NB4 (cell line): ENCODE measurements around the gene OR52K1.

Experiments
- DNase-seq: peaks from one replicate; pipeline ENCODE4 v3.0.0; 2010; ENCODE audit warnings: low read depth
- H3K4me3 ChIP-seq: one replicate; pipeline ENCODE4 v1.5.1; 2011; ENCODE audit warnings: mild to moderate bottlenecking, low read depth, low read length, moderate library complexity
- CTCF ChIP-seq: IDR thresholded peaks from one replicate; pipeline ENCODE4 v1.5.1; 2012; ENCODE audit warnings: low read depth, low read length
- MYC ChIP-seq: IDR thresholded peaks from 2 replicates; pipeline ENCODE4 v1.6.1; 2011; ENCODE audit warnings: low read depth, low read length
- POLR2A ChIP-seq: IDR thresholded peaks from 2 replicates; pipeline ENCODE4 v1.6.1; 2011; ENCODE audit warnings: mild to moderate bottlenecking; ENCODE audit not compliant: insufficient read length; ENCODE audit errors: extremely low read depth
- TF ChIP-seq, protein P1 (sequence below): IDR thresholded peaks from 2 replicates; pipeline ENCODE4 v1.6.1; 2011; ENCODE audit warnings: low read depth, low read length

Gene OR52K1

DNA sequence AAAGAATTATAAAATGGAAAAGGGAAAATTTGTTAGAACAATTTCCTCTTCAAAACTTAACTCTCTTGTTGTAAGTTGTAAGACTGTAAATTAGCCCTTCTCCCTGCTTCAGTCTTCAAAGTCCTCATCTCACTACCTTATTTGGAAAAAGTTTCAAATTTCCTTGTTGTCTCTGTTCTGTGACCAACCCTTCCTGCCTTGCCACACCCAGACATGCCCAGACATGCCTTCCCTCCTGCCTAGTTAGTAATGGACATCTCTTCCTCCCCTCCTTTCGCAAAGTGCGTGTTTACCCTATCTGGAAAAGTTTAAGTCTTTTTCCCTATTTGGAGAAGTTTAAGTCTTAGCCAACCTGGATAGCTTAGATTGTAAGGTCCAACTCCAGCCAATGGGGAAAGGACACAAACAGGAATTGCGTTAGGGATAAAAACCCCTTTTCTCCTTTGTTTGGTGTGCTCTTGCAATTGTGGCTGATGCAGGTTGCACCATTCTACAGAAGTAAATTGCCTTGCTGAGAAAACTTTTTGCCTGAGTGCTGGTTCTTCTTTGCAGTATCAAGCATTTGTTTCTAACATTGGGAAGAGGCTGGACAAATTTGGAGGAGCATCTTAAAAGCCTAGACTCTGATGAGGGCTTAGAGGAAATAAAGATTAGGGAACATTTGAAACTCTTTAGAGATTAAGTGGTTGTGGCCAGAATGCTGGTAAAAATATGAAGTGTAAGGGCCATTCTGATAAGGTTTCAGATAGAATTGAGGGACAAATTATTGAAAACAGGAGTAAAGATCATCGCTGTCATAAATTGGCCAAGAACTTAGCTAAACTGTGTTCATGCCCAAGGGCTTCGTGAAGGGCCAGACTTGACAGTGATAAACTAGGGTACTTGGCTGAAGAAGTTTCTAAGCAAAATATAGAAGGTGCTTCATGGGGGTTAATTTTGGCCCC lies 18.0 kb upstream of the OR52K1 start:
- DNase-seq: no peak
- H3K4me3 ChIP-seq: no peak overlapping the region
- TF ChIP-seq CTCF (no peak), MYC (no peak), POLR2A (no peak)
- TF ChIP-seq, protein P1, sequence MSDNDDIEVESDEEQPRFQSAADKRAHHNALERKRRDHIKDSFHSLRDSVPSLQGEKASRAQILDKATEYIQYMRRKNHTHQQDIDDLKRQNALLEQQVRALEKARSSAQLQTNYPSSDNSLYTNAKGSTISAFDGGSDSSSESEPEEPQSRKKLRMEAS: no peak

DNA sequence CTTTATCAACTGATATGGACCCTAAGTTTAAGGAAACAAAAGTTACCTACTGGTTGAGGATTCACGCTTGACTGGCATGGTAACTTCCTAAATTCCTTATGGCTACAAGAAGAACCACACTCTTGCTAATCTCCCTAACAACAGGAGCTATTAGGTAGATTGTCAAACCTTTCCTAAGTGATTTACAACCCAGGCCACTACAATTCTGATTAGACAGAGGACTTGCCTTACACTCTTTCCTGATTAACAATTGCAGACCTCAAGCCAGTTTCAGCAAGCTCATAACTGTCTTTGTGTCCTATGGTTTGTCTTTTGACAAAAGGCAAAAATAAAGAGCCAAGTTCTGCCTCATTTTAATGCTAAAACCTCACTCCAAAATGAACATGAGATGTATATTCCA lies 17.0 kb upstream of the OR52K1 start:
- TF ChIP-seq, protein P1: no peak
- TF ChIP-seq MYC (no peak), POLR2A (no peak)
- no peak for DNase-seq

DNA sequence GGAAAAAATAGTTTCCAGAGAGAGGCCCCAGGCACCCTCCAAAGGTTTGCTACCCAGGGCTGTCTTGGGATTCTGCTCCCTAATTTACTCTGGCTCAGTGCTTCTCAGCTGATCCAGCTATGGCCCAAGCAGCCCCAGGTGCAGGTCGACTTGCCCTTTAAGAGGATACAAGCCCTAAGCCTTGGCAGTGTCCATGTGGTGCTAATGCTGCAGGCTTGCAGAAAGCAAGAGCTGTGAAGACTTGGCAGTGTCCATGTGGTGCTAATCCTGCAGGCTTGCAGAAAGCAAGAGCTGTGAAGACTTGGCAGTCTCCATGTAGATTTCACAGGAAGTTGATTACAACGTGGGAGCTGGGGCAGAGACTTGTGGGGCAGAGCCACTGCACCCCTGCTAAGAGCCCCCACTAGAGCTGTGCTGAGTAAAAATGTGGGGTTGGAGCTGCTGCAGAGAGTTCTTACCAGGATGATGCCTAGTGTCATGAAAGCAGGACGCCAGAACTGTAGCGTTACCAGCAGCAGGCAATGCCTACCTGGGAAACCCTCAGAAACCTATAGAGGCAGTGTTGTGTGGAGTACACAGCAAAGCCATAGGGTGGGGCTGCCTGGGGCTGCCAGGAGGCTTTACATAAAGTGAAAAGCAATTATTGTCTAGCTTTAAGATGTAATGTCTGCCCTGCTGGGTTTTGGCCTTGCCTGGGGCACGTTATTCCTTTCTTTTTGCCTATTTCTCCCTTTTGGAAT lies 16.1 kb upstream of the OR52K1 start:
- no peak overlapping the region for H3K4me3 ChIP-seq
- TF ChIP-seq CTCF (no peak), POLR2A (no peak), MYC (no peak)
- TF ChIP-seq, protein P1: no peak
- DNase-seq: no peak

More for the DNA sequence above, 17.0 kb upstream of the OR52K1 start:
- no peak overlapping the region for H3K4me3 ChIP-seq

GRCh38 chr11:4466871-4467442 lies 15.5 kb upstream of the OR52K1 start:
- TF ChIP-seq, protein P1: no peak
- no peak for TF ChIP-seq POLR2A
- TF ChIP-seq MYC: no peak
- TF ChIP-seq CTCF: no peak
- no peak overlapping the region for H3K4me3 ChIP-seq
- DNase-seq: peak; percentile 45

DNA sequence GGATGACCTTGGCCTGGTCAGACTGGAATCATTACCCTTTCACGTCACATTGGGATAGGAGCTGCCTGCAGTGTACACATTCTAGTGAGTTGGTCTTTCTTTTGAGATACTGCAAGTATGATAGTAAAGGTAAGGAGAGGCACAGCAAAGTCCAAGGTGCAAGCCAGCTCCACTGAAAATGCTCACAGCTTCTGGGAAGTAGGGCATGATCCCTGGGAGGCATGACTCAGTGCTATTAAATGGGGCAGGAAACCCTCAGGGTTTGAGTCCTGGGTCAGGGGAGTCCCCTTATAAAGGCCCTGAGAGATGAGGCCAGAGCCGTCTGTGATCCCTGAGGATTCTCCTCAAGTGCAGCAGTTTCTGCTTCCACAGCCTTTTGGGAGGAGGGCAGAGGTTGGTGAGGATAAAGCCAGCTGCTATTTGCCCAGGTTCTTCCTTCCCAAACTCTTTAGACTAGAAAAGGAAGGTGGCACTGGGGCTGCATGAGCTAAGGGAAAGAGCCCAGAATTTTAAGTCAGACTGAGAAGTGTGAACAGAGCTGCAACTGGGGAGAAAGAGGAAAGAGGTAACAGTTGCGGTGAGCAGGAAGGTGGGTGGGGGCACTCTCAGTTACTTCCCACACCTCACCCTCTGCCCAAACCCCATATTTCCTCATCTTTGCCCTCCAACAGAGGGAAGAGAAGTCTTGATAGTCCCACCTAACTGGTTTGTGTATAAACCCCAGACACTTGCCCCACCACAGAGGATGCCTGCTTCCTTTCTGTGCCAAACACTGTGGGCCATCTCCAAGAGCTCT lies 14.4 kb upstream of the OR52K1 start:
- TF ChIP-seq CTCF (no peak), MYC (no peak), POLR2A (no peak)
- TF ChIP-seq, protein P1: no peak
- H3K4me3 ChIP-seq: no peak overlapping the region
- peak; percentile 18 for DNase-seq
